OCI-LY3 (cell line): ENCODE data around the gene PLK5.

Experiments used
- H2AFZ ChIP-seq: fragments of 200-600, 300-600 bp; shearing (Covaris generic); 2 replicates; pipeline ENCODE4 v1.6.0; 2014; ENCODE audit warnings: antibody characterized with exemption, low read depth, low read length
- H3K27ac ChIP-seq: fragments of 200-600, 300-600 bp; sonication (generic); 2 replicates; pipeline ENCODE4 v1.5.1; 2014; ENCODE audit warnings: mild to moderate bottlenecking, low read length, moderate library complexity, mixed read lengths
- H3K27me3 ChIP-seq: fragments of 200-600, 300-600 bp; sonication (generic); 2 replicates; pipeline ENCODE4 v1.6.1; 2014; ENCODE audit warnings: low read depth, low read length, mixed read lengths
- H3K36me3 ChIP-seq: fragments of 200-600, 300-600 bp; sonication (generic); replicated peaks from 2 replicates; pipeline ENCODE3; 2014; ENCODE audit warnings: low read depth, low read length, mixed read lengths
- H3K4me1 ChIP-seq: fragments of 300-600, 200-600 bp; sonication (generic); 2 replicates; pipeline ENCODE4 v1.6.1; 2014; ENCODE audit warnings: low read length, mixed read lengths
- H3K4me2 ChIP-seq: fragments of 200-600, 300-600 bp; sonication (generic); 2 replicates; pipeline ENCODE4 v1.6.1; 2014; ENCODE audit warnings: low read length, mixed read lengths
- H3K4me3 ChIP-seq: fragments of 300-600, 200-600 bp; sonication (generic); 2 replicates; pipeline ENCODE4 v1.5.1; 2014; ENCODE audit warnings: antibody characterized with exemption, mild to moderate bottlenecking, low read length, moderate library complexity
- H3K79me2 ChIP-seq: fragments of 300-600, 200-600 bp; shearing (Covaris generic); 2 replicates; pipeline ENCODE4 v1.6.1; 2014; ENCODE audit warnings: mild to moderate bottlenecking, low read length, mixed read lengths
- H3K9ac ChIP-seq: fragments of 300-600, 200-600 bp; shearing (Covaris generic); 2 replicates; pipeline ENCODE4 v1.6.0; 2014; ENCODE audit warnings: mild to moderate bottlenecking, low read length, moderate library complexity
- H3K9me3 ChIP-seq: fragments of 200-600, 300-600 bp; shearing (Covaris generic); 2 replicates; pipeline ENCODE4 v1.6.1; 2014; ENCODE audit warnings: low read length, mixed read lengths; ENCODE audit not compliant: insufficient read depth
- H4K20me1 ChIP-seq: fragments of 200-600, 300-600 bp; sonication (generic); 2 replicates; pipeline ENCODE4 v1.6.1; 2016; ENCODE audit warnings: low read length, mixed read lengths; ENCODE audit not compliant: insufficient read depth
- CTCF ChIP-seq: fragments of 200-600, 300-600 bp; sonication (generic); IDR thresholded peaks from 2 replicates; pipeline ENCODE4 v1.5.1; 2014; ENCODE audit warnings: antibody characterized with exemption, low read length, low read depth
- EZH2phosphoT487 ChIP-seq: fragments of 200-600 bp; shearing (Covaris generic); IDR thresholded peaks from 2 replicates; pipeline ENCODE4 v1.6.1; 2018; ENCODE audit warnings: antibody characterized with exemption, mixed run types, low read depth

Gene PLK5

DNA sequence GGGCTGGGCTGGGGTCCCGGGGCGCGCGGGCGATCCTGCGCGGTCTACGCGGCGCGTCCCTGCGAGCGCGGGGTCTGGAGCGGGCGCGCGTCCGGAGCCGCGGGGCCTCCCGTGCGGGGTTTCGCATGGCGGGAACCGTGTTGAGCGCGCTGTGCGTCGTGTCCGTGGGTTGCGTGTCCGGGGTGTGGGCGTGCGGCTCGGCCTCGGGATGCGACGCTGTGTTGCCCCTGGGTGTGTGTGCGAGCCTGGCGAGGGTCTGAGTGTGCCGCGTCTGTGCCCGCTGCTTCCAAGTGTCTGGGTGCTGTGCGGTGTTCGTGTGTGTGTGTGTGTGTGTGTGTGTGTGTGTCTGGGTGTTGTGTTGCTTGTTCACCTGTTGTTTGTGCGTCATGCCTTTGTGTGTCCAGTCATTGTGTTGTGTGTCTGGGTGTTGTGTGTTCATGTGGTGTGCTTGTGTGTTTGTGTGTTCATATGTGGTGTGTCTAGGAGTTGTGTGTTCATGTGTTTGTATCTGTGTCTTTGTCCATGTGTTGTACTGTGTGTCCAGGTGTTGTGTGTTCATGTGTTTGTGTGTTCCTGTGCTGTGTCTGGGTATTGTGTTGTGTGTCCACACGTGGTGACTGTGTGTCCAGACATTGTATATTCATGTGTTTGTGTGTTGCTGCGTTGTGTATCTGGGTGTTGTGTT, 552 bp downstream of the PLK5 start:
- no peaks in the 10 kb centered on the region for H3K27me3 ChIP-seq
- no peaks in the 10 kb centered on the region for H3K4me1 ChIP-seq
- H4K20me1 ChIP-seq = no peaks in the 10 kb centered on the region
- H3K27ac ChIP-seq = no peak overlapping the region
- H3K4me2 ChIP-seq = no peak overlapping the region
- no peak overlapping the region for H3K9ac ChIP-seq
- no peak overlapping the region for H2AFZ ChIP-seq
- H3K36me3 ChIP-seq = no peaks in the 10 kb centered on the region
- no peak for TF ChIP-seq EZH2phosphoT487
- TF ChIP-seq CTCF = no peak
- no peaks in the 10 kb centered on the region for H3K9me3 ChIP-seq
- no peak overlapping the region for H3K4me3 ChIP-seq
- H3K79me2 ChIP-seq = no peaks in the 10 kb centered on the region

GRCh38 chr19:1524972-1525325, 1.1 kb downstream of the PLK5 start:
- no peak overlapping the region for H2AFZ ChIP-seq
- TF ChIP-seq EZH2phosphoT487 (no peak), CTCF (no peak)
- H3K27me3 ChIP-seq = no peaks in the 10 kb centered on the region
- H3K36me3 ChIP-seq = no peaks in the 10 kb centered on the region
- no peaks in the 10 kb centered on the region for H3K4me1 ChIP-seq
- H3K4me2 ChIP-seq = no peak overlapping the region
- no peaks in the 10 kb centered on the region for H3K79me2 ChIP-seq
- H3K27ac ChIP-seq = no peak overlapping the region
- H3K9me3 ChIP-seq = no peaks in the 10 kb centered on the region
- no peak overlapping the region for H3K4me3 ChIP-seq
- no peak overlapping the region for H3K9ac ChIP-seq
- no peaks in the 10 kb centered on the region for H4K20me1 ChIP-seq

- Histone ChIP-seq H3K27me3 (no peaks in the 10 kb centered on the region), H3K36me3 (no peaks in the 10 kb centered on the region), H4K20me1 (no peaks in the 10 kb centered on the region), H3K9ac (no peak overlapping the region), H3K4me2 (no peak overlapping the region), H3K9me3 (no peaks in the 10 kb centered on the region), H3K4me1 (no peaks in the 10 kb centered on the region), H3K27ac (no peak overlapping the region), H3K4me3 (no peak overlapping the region), H2AFZ (no peak overlapping the region), H3K79me2 (no peaks in the 10 kb centered on the region)
- TF ChIP-seq CTCF = no peak
- TF ChIP-seq EZH2phosphoT487 = no peak
Measured at GRCh38 chr19:1525343-1525742, 1.5 kb downstream of the PLK5 start.

- Histone ChIP-seq H3K27ac (no peak overlapping the region), H3K9ac (no peak overlapping the region), H3K4me1 (no peaks in the 10 kb centered on the region), H3K27me3 (no peaks in the 10 kb centered on the region), H3K4me3 (no peak overlapping the region), H3K36me3 (no peaks in the 10 kb centered on the region), H3K9me3 (no peaks in the 10 kb centered on the region), H2AFZ (no peak overlapping the region), H3K4me2 (no peak overlapping the region), H3K79me2 (no peaks in the 10 kb centered on the region), H4K20me1 (no peaks in the 10 kb centered on the region)
- TF ChIP-seq EZH2phosphoT487 (no peak), CTCF (no peak)
Measured at GRCh38 chr19:1526066-1526778, 2.3 kb downstream of the PLK5 start.
